K562 (cell line): Measurements from ENCODE around the gene MPIG6B. TPM values are rescaled to one million over a fixed set of nuclear protein-coding genes. Genes with fewer than 3 reads are reported as not detected.

Experiments used
- ATAC-seq: fragments of 200-7000 bp; cut with Tn5 transposase; 3 replicates; pipeline ENCODE4 v1.9.1; 2020; ENCODE audit warnings: moderate library complexity
- BruUV-seq: library from RNA; stranded (reverse); fragments of 400-500 nt; replicated peaks from 2 replicates; lab custom pipeline; 2021; lab: Mats Ljungman, UMichigan
- CTCF ChIA-PET: fragments of 300-600 bp; formaldehyde crosslinking; extraction: SDS; loops from one replicate; lab custom pipeline; 2021; ENCODE audit warnings: low intra/inter-chr PET ratio; lab: Yijun Ruan, JAX
- POLR2A ChIA-PET: fragments of 300-600, 350-650 bp; sonication (Branson Sonifier 250); formaldehyde crosslinking; extraction: SDS; loops from one replicate; lab custom pipeline; 2021; ENCODE audit warnings: antibody characterized with exemption, inconsistent platforms; lab: Yijun Ruan, JAX
- DNase-seq, 4 experiments: peaks; one replicate each; pipeline versions ENCODE4 v3.0.0 to v3.0.0-alpha.2; 2011 to 2018; ENCODE audit warnings: low spot score in 3 of 4, mixed read lengths in 3 of 4; ENCODE audit errors: extremely low read depth in 1 of 4
- FAIRE-seq: peaks from 2 replicates; lab custom pipeline; 2011; peaks lifted over from hg19 to GRCh38; lab: Jason Lieb, UNC
- H2AFZ ChIP-seq: 2 replicates; pipeline ENCODE4 v1.6.0; 2011; ENCODE audit warnings: low read depth, low read length, control low read depth, inconsistent platforms
- H3K27ac ChIP-seq: fragments of 200-600 bp; 3 replicates; pipeline ENCODE4 v1.8.0; 2011; ENCODE audit warnings: low read depth, mild to moderate bottlenecking, control low read depth, inconsistent platforms, low read length, moderate library complexity, mixed read lengths; ENCODE audit errors: extremely low read depth
- H3K27me3 ChIP-seq, 2 experiments: fragments of 300-600 bp in 1 of 2; 2 replicates in 1 of 2; 3 replicates in 1 of 2; pipeline versions ENCODE4 v1.6.0 to v1.8.0; 2011; ENCODE audit warnings: inconsistent platforms in 2 of 2, low read length in 2 of 2, mild to moderate bottlenecking in 1 of 2, mixed read lengths in 1 of 2, moderate library complexity in 1 of 2; ENCODE audit not compliant: control insufficient read depth in 2 of 2, insufficient read depth in 2 of 2
- H3K36me3 ChIP-seq: fragments of 300-600 bp; 3 replicates; pipeline ENCODE4 v1.8.0; 2011; ENCODE audit warnings: mild to moderate bottlenecking, low read length, inconsistent platforms; ENCODE audit not compliant: control insufficient read depth, insufficient read depth
- H3K4me1 ChIP-seq, 2 experiments: fragments of 200-600 bp in 1 of 2; replicated peaks in 1 of 2; 2 replicates in 1 of 2; 3 replicates in 1 of 2; pipeline versions ENCODE4 v1.5.1 to v1.8.0; 2011; ENCODE audit warnings: inconsistent platforms in 2 of 2, low read length in 2 of 2, mild to moderate bottlenecking in 1 of 2, mixed read lengths in 1 of 2, moderate library complexity in 1 of 2; ENCODE audit not compliant: control insufficient read depth in 2 of 2, insufficient read depth in 2 of 2
- H3K4me2 ChIP-seq: 2 replicates; pipeline ENCODE4 v1.6.1; 2011; ENCODE audit warnings: low read length, control low read depth, inconsistent platforms, mixed read lengths; ENCODE audit not compliant: insufficient read depth
- H3K4me3 ChIP-seq: fragments of 200-600 bp; sonication (generic), shearing (Covaris generic); 2 replicates; pipeline ENCODE4 v1.5.1; 2016; ENCODE audit warnings: control low read depth, inconsistent platforms
- H3K79me2 ChIP-seq: fragments of 200-600 bp; 3 replicates; pipeline ENCODE4 v1.8.0; 2011; ENCODE audit warnings: low read length, inconsistent platforms; ENCODE audit not compliant: control insufficient read depth, insufficient read depth
- H3K9ac ChIP-seq, 2 experiments: 2 replicates each; pipeline versions ENCODE4 v1.6.0 to v1.6.1; 2011; ENCODE audit warnings: low read depth in 2 of 2, low read length in 2 of 2, control low read depth in 1 of 2, inconsistent platforms in 1 of 2, mild to moderate bottlenecking in 1 of 2, mixed read lengths in 1 of 2; ENCODE audit not compliant: insufficient read depth in 1 of 2
- H3K9me1 ChIP-seq: one replicate; pipeline ENCODE4 v1.6.0; 2011; ENCODE audit warnings: inconsistent platforms, mild to moderate bottlenecking, low read length, moderate library complexity; ENCODE audit not compliant: control insufficient read depth, insufficient read depth
- H3K9me3 ChIP-seq: replicated peaks from 2 replicates; pipeline ENCODE4 v1.5.1; 2011; ENCODE audit warnings: low read depth, low read length, inconsistent platforms; ENCODE audit not compliant: control insufficient read depth, insufficient read depth
- H4K20me1 ChIP-seq: replicated peaks from 2 replicates; pipeline ENCODE4 v1.6.1; 2011; ENCODE audit warnings: low read length, inconsistent platforms, mixed read lengths; ENCODE audit not compliant: control insufficient read depth, insufficient read depth
- BCL6 ChIP-seq: fragments of 250-450 bp; sonication (Bioruptor Pico); IDR thresholded peaks from 2 replicates; pipeline ENCODE4 v1.4.0; 2020
- CREB1 ChIP-seq, 2 experiments: sonication (generic) in 1 of 2; formaldehyde crosslinking in 1 of 2; IDR thresholded peaks; 2 replicates each; pipeline versions ENCODE4 v1.6.1 to v1.8.0; 2012 to 2022; ENCODE audit warnings: inconsistent platforms in 1 of 2, mild to moderate bottlenecking in 1 of 2, missing genetic modification reagents in 1 of 2, moderate library complexity in 1 of 2
- ELF4 ChIP-seq: fragments of 450-650 bp; formaldehyde crosslinking; IDR thresholded peaks from 2 replicates; pipeline ENCODE4 v1.4.0; 2022; ENCODE audit warnings: missing genetic modification characterization
- ESRRB ChIP-seq: fragments of 250-450 bp; sonication (Bioruptor Pico); IDR thresholded peaks from 2 replicates; pipeline ENCODE4 v1.5.0; 2020; ENCODE audit warnings: mild to moderate bottlenecking, moderate library complexity, borderline replicate concordance
- EWSR1 ChIP-seq: fragments of 450-650 bp; IDR thresholded peaks from 2 replicates; pipeline ENCODE4 v1.6.1; 2018; ENCODE audit warnings: borderline replicate concordance, mild to moderate bottlenecking, low read depth, moderate library complexity; ENCODE audit not compliant: partially characterized antibody
- FOXA1 ChIP-seq: fragments of 450-650 bp; IDR thresholded peaks from 2 replicates; pipeline ENCODE4 v1.6.1; 2016; ENCODE audit warnings: mild to moderate bottlenecking, borderline replicate concordance
- FOXM1 ChIP-seq, 2 experiments: fragments of 450-650 bp in 1 of 2; sonication (generic) in 1 of 2; formaldehyde crosslinking in 1 of 2; IDR thresholded peaks; 2 replicates each; pipeline versions ENCODE4 v1.6.1 to v1.9.0; 2017 to 2022; ENCODE audit warnings: low read depth in 2 of 2, mild to moderate bottlenecking in 2 of 2, missing genetic modification reagents in 1 of 2, moderate library complexity in 1 of 2
- GATAD2B ChIP-seq: fragments of 450-650 bp; IDR thresholded peaks from 2 replicates; pipeline ENCODE4 v1.6.1; 2017; ENCODE audit warnings: mild to moderate bottlenecking, borderline replicate concordance
- HDAC1 ChIP-seq, 2 experiments: fragments of 450-650 bp; IDR thresholded peaks; 2 replicates each; pipeline ENCODE4 v1.6.1; 2016 to 2017; ENCODE audit warnings: inconsistent platforms in 1 of 2, mild to moderate bottlenecking in 1 of 2, moderate library complexity in 1 of 2
- HDAC2 ChIP-seq: fragments of 450-650 bp; IDR thresholded peaks from 2 replicates; pipeline ENCODE4 v1.6.1; 2016; ENCODE audit warnings: mild to moderate bottlenecking
- KAT8 ChIP-seq: fragments of 450-650 bp; IDR thresholded peaks from 2 replicates; pipeline ENCODE4 v1.6.1; 2016; ENCODE audit warnings: low read depth, mild to moderate bottlenecking
- OTX1 ChIP-seq: fragments of 450-650 bp; formaldehyde crosslinking; IDR thresholded peaks from 2 replicates; pipeline ENCODE4 v1.4.0; 2022; ENCODE audit warnings: mild to moderate bottlenecking
- PHF21A ChIP-seq: fragments of 450-650 bp; IDR thresholded peaks from 2 replicates; pipeline ENCODE4 v1.6.1; 2017; ENCODE audit warnings: low read depth, borderline replicate concordance
- RCOR1 ChIP-seq, 2 experiments: IDR thresholded peaks; 2 replicates each; pipeline ENCODE4 v1.6.1; 2012; ENCODE audit warnings: low read depth in 2 of 2, low read length in 2 of 2, borderline replicate concordance in 1 of 2, improper control_type of control experiment in 1 of 2
- RHOXF2B ChIP-seq: fragments of 250-450 bp; sonication (Bioruptor Pico); conservative IDR thresholded peaks from 2 replicates; pipeline ENCODE4 v1.5.1; 2021
- RUNX1 ChIP-seq: sonication (generic); IDR thresholded peaks from 2 replicates; pipeline ENCODE4 v1.6.1; 2016; ENCODE audit warnings: antibody characterized with exemption, low read depth
- SMC3 ChIP-seq: conservative IDR thresholded peaks from 2 replicates; pipeline ENCODE4 v1.6.1; 2011; ENCODE audit warnings: low read depth, low read length, improper control_type of control experiment; ENCODE audit not compliant: insufficient read depth
- SP2 ChIP-seq: IDR thresholded peaks from 2 replicates; pipeline ENCODE4 v1.6.1; 2011; ENCODE audit warnings: mild to moderate bottlenecking, low read depth, low read length, moderate library complexity; ENCODE audit not compliant: poor library complexity, severe bottlenecking; ENCODE audit errors: extremely low read depth
- TAF15 ChIP-seq: fragments of 200-400 bp; formaldehyde crosslinking; IDR thresholded peaks from 2 replicates; pipeline ENCODE4 v1.6.1; 2017; ENCODE audit warnings: mild to moderate bottlenecking, low read depth, low read length, moderate library complexity
- TAL1 ChIP-seq: fragments of 450-650 bp; IDR thresholded peaks from 2 replicates; pipeline ENCODE4 v1.6.1; 2016; ENCODE audit warnings: mild to moderate bottlenecking
- TOE1 ChIP-seq, 2 experiments: fragments of 450-650 bp in 1 of 2; sonication (generic) in 1 of 2; formaldehyde crosslinking in 1 of 2; IDR thresholded peaks; 2 replicates each; pipeline versions ENCODE4 v1.7.1 to v1.8.0; 2016 to 2022; ENCODE audit warnings: borderline replicate concordance in 2 of 2, mild to moderate bottlenecking in 2 of 2, antibody characterized with exemption in 1 of 2, inconsistent platforms in 1 of 2, low read depth in 1 of 2, missing genetic modification reagents in 1 of 2, moderate library complexity in 1 of 2
- TSC22D4 ChIP-seq: fragments of 450-650 bp; IDR thresholded peaks from 2 replicates; pipeline ENCODE4 v1.6.1; 2016; ENCODE audit warnings: missing genetic modification characterization, missing biosample characterization, control low read depth
- ZKSCAN1 ChIP-seq: fragments of 150-350 bp; IDR thresholded peaks from 2 replicates; pipeline ENCODE4 v1.6.1; 2016; ENCODE audit warnings: low read depth, low read length
- ZNF197 ChIP-seq: fragments of 200-800 bp; sonication (Bioruptor generic); IDR thresholded peaks from 2 replicates; pipeline ENCODE4 v1.6.1; 2016; ENCODE audit warnings: low read depth, missing genetic modification characterization, missing compliant biosample characterization
- ZNF316 ChIP-seq: fragments of 450-650 bp; IDR thresholded peaks from 2 replicates; pipeline ENCODE4 v1.6.1; 2016
- ZNF717 ChIP-seq: fragments of 250-450 bp; sonication (Bioruptor Pico); IDR thresholded peaks from 2 replicates; pipeline ENCODE4 v1.5.0; 2021
- WGBS: fragments of 100-300 bp; shearing (Covaris generic); methylation state at CpG from one replicate; pipeline ENCODE4 v1.1.6; 2016; ENCODE audit warnings: low coverage, mixed read lengths; ENCODE audit not compliant: insufficient coverage; ENCODE audit errors: missing lambda C conversion rate; 5-methylcytosine and 5-hydroxymethylcytosine counted together
- in situ Hi-C: fragments of 300-500 bp; cut with MboI; formaldehyde crosslinking; loops from 4 replicates; pipeline ENCODE4 v1.15.0; 2018; ENCODE audit warnings: inconsistent platforms, mixed read lengths
- intact Hi-C: fragments of 100-400 bp; cut with micrococcal nuclease; formaldehyde crosslinking; loops from 2 replicates; pipeline ENCODE4 v1.14.2; 2022
- polyA plus RNA-seq, 8 experiments: library from polyadenylated mRNA; depleted of rRNA in 4 of 8; stranded (reverse) in 5 of 8; unstranded in 3 of 8; fragments of >200 nt; fragmentation: Nextera tagmentation in 2 of 8; fragmentation: Illumina TruSeq in 1 of 8; extraction: Ambion mirVana in 2 of 8; extraction: Trizol in 1 of 8; gene quantifications; 2 replicates each; pipeline versions ENCODE4 v1.2.1 to v1.2.3, GENCODE V29; 2011 to 2014; ENCODE audit warnings: inconsistent platforms in 1 of 8, missing spikeins in 1 of 8
- total RNA-seq, 7 experiments: library from RNA; depleted of rRNA in 6 of 7; stranded (reverse); fragments of >200 nt in 6 of 7; fragmentation: Illumina TruSeq in 2 of 7; extraction: Trizol in 2 of 7; gene quantifications; 2 replicates each; pipeline versions ENCODE4 v1.2.1 to v1.2.3, GENCODE V29; 2011 to 2021; ENCODE audit warnings: low replicate concordance in 1 of 7

Gene MPIG6B
- total and polyA plus RNA-seq, 9 of the 15 experiments (the other 6 are each of a cell fraction or from before 2014, with no cell fraction given), result 0.11 to 1.2 (median 0.28) TPM; not detected in 1

DNA sequence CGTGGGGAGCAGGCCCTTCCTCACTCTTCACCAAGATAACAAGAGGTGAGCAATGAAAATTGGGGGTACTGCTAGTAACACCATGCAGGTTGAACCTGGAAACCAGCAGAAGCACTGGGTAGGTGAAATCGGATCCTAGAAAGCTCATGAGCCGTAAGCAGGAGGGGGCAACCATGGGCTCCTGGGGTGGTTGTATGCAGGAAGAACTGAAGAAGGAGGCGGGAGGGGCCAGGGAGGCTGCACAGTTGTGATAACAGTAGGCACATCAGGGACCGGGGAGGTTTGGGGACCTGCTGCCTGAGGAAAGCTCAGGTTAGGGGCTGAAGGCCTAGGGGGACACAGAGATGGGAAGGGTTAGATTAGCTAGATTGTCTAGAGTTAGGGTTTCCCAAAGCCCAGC is 36.7 kb upstream of the MPIG6B start:
- 0 out of 3 replicates have a peak overlapping the region, but pooled peaks have one; percentile 4 for H3K27ac ChIP-seq
- H3K27me3 ChIP-seq, result no peaks in the 10 kb centered on the region
- H3K9ac ChIP-seq, result peak overlapping the region in 1 of 2 experiments; percentile 77; a peak in 1 of 4 replicates
- intact Hi-C loops (no loop called here), in situ Hi-C loops (loop anchor here (5.0 kb wide), 1 partner anchor 81 kb away; no protein-coding TSS in a partner anchor)
- 15% methylated on average over 5 of the region's 5 CpGs for WGBS
- ATAC-seq, result peak; percentile 65
- peak; percentile 70 to 93 (median 86) for DNase-seq
- H3K4me2 ChIP-seq, result peak overlapping the region; percentile 33
- H3K9me1 ChIP-seq, result no peaks in the 10 kb centered on the region
- BruUV-seq, result no TSS peak
- no peak overlapping the region for H3K4me3 ChIP-seq
- H2AFZ ChIP-seq, result no peak overlapping the region
- H3K4me1 ChIP-seq, result peaks cover 54 to 65% of the 10 kb centered on the region in 2 experiments
- peak; percentile 79 for FAIRE-seq
- ChIA-PET CTCF (no interaction called here), POLR2A (interaction anchor here (0.6 to 5.1 kb wide), 13 partner anchors 8 to 148 kb away, joined by 3 to 30 read pairs (median 5); partner anchors contain the start of genes ABHD16A, APOM, BAG6 and CSNK2B)
- H3K79me2 ChIP-seq, result no peaks in the 10 kb centered on the region; the same call in 2 of the 3 replicates
- H3K36me3 ChIP-seq, result peaks cover 62% of the 10 kb centered on the region
- no peaks in the 10 kb centered on the region for H3K9me3 ChIP-seq
- H4K20me1 ChIP-seq, result no peaks in the 10 kb centered on the region
- TF ChIP-seq HDAC2 (peak; percentile 42; the same call in 1 of the 2 replicates), KAT8 (no peak), FOXM1 (IDR thresholded peaks at IDR 0.05; ENCODE audit: low read depth) (no peak), FOXM1 (CRISPR knock-in tag; IDR thresholded peaks at IDR 0.05; ENCODE audit: low read depth) (no peak), ESRRB (CRISPR knock-in tag) (no peak), TSC22D4 (tag) (no peak), EWSR1 (no peak), TAF15 (no peak), OTX1 (CRISPR knock-in tag) (0 out of 2 replicates have a peak, but pooled peaks have one; percentile 68), SMC3 (no peak), ELF4 (CRISPR knock-in tag) (peak; percentile 81; the same call in 1 of the 2 replicates), ZNF717 (CRISPR knock-in tag) (no peak), SP2 (no peak), CREB1 (IDR thresholded peaks at IDR 0.05) (no peak), CREB1 (CRISPR knock-in tag; IDR thresholded peaks at IDR 0.05) (no peak), RHOXF2B (CRISPR knock-in tag) (no peak), ZKSCAN1 (peak; percentile 26; the same call in 1 of the 2 replicates), TAL1 (peak; percentile 67; the same call in 1 of the 2 replicates), BCL6 (CRISPR knock-in tag) (no peak), HDAC1 (IDR thresholded peaks at IDR 0.05) (peak in 1 of 2 experiments; percentile 44; a peak in 2 of 4 replicates), TOE1 (IDR thresholded peaks at IDR 0.05; ENCODE audit: borderline replicate concordance) (peak; percentile 57), TOE1 (CRISPR knock-in tag; IDR thresholded peaks at IDR 0.05; ENCODE audit: borderline replicate concordance, low read depth) (no peak), ZNF316 (no peak), FOXA1 (no peak), GATAD2B (no peak), PHF21A (peak; percentile 32; the same call in 1 of the 2 replicates), ZNF197 (CRISPR knock-in tag) (no peak), RUNX1 (no peak), RCOR1 (IDR thresholded peaks at IDR 0.05; ENCODE audit: borderline replicate concordance in 1 of 2, low read depth in 2 of 2, low read length in 2 of 2) (peak in 1 of 2 experiments; percentile 64; a peak in 2 of 4 replicates)
